Measurements from ENCODE around the gene YIPF7. TPM values are rescaled to one million over a fixed set of nuclear protein-coding genes. Genes with fewer than 3 reads are reported as not detected.

Gene YIPF7
- total RNA-seq = not detected
- not detected for polyA plus RNA-seq
- long read RNA-seq, donor 1 = 0 reads
- long read RNA-seq, donor 2, partial matches to known transcripts = 7 of 7 reads
- long read RNA-seq, donor 2, other reads (novel, unspliced or antisense) = 0 of 7 reads
- long read RNA-seq, donor 3 = 0 reads
- long read RNA-seq, donor 4 = 0 reads
- long read RNA-seq, donor 5 = 0 reads
- long read RNA-seq, donor 6 = 0 reads
- long read RNA-seq, donor 7 = 0 reads
- long read RNA-seq, donor 8 = 0 reads
- long read RNA-seq, donor 9 = 0 reads
- long read RNA-seq, donor 10 = 0 reads

DNA sequence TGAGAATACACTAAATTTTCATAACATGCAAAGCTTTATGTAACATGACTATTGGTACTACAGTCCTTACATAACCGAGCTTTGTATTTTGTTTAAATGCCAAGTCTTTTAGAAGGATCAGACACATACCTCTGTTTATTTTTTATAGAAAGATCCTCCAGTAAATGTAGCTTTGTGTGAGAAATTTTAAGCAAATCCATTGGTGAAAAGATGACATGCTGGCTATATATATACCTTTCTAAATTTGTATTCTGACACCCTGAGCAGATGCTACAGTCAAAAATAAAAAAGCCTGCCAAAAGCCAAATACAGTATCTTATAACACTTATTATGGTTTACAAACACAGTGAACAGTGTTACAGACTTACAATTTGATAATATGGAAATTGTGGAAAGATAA lies at the start of gene YIPF7:
YIPF7 (minus strand) TSS at position 201 of the 400 bp plus-strand sequence. CDS start 1,525 bp downstream, outside the sequence.
- no peak within 1 kb of the TSS for H3K27ac ChIP-seq
- intact Hi-C loops (cut with DNase I; ENCODE audit: low total_unique reads) = no loop called here
- WGBS, 5 donors = 55 to 81% (median 64%) methylated on average over 1 of the region's 1 CpG

DNA sequence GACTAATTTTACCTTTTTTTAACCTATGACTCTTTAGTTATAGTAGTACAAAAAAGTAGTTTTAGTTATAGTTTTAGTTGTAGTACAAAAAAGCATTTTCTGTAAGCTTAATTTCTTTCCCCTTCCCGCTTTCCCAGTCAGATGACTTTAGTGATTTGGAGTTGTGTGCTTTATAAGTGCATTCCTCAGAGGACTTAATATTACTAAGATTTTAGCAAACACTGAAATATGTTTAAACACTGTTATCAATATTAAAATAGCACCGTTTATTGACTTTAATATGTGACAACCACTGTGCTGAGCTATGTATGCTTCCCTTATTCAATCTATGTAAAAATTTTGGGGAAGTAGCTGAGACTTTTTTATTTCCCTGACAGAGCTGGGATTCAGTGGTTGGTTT lies 49.6 kb upstream of the YIPF7 start:
- no peaks in the 10 kb centered on the region for H3K9me3 ChIP-seq
- intact Hi-C loops (cut with DNase I; ENCODE audit: low total_unique reads) = no loop called here
- TF ChIP-seq, protein P1, sequence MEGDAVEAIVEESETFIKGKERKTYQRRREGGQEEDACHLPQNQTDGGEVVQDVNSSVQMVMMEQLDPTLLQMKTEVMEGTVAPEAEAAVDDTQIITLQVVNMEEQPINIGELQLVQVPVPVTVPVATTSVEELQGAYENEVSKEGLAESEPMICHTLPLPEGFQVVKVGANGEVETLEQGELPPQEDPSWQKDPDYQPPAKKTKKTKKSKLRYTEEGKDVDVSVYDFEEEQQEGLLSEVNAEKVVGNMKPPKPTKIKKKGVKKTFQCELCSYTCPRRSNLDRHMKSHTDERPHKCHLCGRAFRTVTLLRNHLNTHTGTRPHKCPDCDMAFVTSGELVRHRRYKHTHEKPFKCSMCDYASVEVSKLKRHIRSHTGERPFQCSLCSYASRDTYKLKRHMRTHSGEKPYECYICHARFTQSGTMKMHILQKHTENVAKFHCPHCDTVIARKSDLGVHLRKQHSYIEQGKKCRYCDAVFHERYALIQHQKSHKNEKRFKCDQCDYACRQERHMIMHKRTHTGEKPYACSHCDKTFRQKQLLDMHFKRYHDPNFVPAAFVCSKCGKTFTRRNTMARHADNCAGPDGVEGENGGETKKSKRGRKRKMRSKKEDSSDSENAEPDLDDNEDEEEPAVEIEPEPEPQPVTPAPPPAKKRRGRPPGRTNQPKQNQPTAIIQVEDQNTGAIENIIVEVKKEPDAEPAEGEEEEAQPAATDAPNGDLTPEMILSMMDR (IDR thresholded peaks at IDR 0.05) = no peak
- TF ChIP-seq POLR2A (IDR thresholded peaks at IDR 0.05) = no peak
- TF ChIP-seq POLR2AphosphoS5 (IDR thresholded peaks at IDR 0.05) = no peak
- TF ChIP-seq EP300 (IDR thresholded peaks at IDR 0.05) = no peak
- 32 to 61% (median 51%) methylated on average over 2 of the region's 2 CpGs for WGBS, 5 donors
- H3K4me1 ChIP-seq = peaks cover 3 to 17% (median 8%) of the 10 kb centered on the region in 4 donors
- DNase-seq = no peak
- H3K27me3 ChIP-seq = no peaks in the 10 kb centered on the region
- peak overlapping the region in 1 of 5 donors; percentile 44 for H3K27ac ChIP-seq
- H3K36me3 ChIP-seq = peaks cover 14 to 84% (median 73%) of the 10 kb centered on the region in 4 donors
- no peak overlapping the region for H3K4me3 ChIP-seq

More for the DNA sequence above, at the start of gene YIPF7:
- no peaks in the 10 kb centered on the region for H3K27me3 ChIP-seq
- no peaks in the 10 kb centered on the region for H3K36me3 ChIP-seq
- no peak within 1 kb of the TSS for H3K4me3 ChIP-seq
- H3K4me1 ChIP-seq = no peaks in the 10 kb centered on the region
- TF ChIP-seq EP300 (IDR thresholded peaks at IDR 0.05) = no peak
- no peak for TF ChIP-seq POLR2A (IDR thresholded peaks at IDR 0.05)
- no peak for TF ChIP-seq POLR2AphosphoS5 (IDR thresholded peaks at IDR 0.05)
- TF ChIP-seq, protein P1 (IDR thresholded peaks at IDR 0.05) = no peak
- DNase-seq = no peak
- no peaks in the 10 kb centered on the region for H3K9me3 ChIP-seq

DNA sequence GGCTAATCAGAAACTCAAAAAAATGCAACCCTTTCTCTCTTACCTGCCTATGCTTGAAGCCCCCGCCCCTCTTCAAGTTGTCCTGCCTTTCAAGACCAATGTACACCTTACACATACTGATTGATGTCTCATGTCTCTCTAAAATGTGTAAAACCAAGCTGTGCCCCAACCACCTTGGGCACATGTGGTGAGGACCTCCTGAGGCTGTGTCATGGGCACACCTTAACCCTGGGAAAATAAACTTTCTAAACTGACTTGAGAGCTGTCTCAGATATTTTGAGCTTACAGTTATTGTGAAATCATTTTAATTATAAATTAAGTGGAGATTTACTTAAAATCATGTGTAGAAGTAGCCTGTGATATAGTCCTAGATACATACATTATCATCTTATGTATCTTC lies 49.0 kb upstream of the YIPF7 start:
- H3K9me3 ChIP-seq = no peaks in the 10 kb centered on the region
- DNase-seq = no peak
- H3K36me3 ChIP-seq = peaks cover 14 to 85% (median 79%) of the 10 kb centered on the region in 4 donors
- H3K27ac ChIP-seq = peak overlapping the region in 2 of 5 donors; percentile 21 to 28
- no peak overlapping the region for H3K4me3 ChIP-seq
- peaks cover 3 to 17% (median 8%) of the 10 kb centered on the region in 4 donors for H3K4me1 ChIP-seq
- TF ChIP-seq, protein P1 (IDR thresholded peaks at IDR 0.05) = no peak
- TF ChIP-seq POLR2AphosphoS5 (IDR thresholded peaks at IDR 0.05) = no peak
- intact Hi-C loops (cut with DNase I; ENCODE audit: low total_unique reads) = no loop called here
- whole genome bisulfite sequencing, 5 donors = 88 to 100% (median 95%) methylated on average over 1 of the region's 1 CpG
- H3K27me3 ChIP-seq = no peaks in the 10 kb centered on the region

DNA sequence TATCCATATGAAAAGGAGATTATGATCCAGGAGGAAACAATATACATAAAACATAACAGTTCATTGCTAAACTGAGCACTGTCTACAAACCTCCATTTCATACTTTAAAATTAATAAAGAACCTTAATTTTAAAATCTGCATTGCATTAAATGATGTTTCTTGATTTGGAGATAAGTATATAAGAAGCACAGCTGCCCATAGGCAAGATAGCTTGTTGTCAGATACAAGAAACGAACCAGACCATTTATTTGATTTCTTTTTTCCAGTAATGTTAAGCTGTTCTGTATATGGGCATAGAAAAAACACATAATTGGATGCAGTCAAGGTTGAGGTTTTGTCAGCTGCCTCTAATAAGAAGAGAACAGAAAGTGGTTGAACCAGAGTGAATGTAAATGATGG lies 33.2 kb upstream of the YIPF7 start:
- Histone ChIP-seq H3K4me1 (peaks cover 5 to 27% (median 14%) of the 10 kb centered on the region in 4 donors), H3K36me3 (peaks cover 7 to 81% (median 78%) of the 10 kb centered on the region in 4 donors), H3K9me3 (no peaks in the 10 kb centered on the region), H3K27ac (no peak overlapping the region), H3K4me3 (no peak overlapping the region), H3K27me3 (no peaks in the 10 kb centered on the region)
- 85 to 94% (median 90%) methylated on average over 1 of the region's 1 CpG for WGBS, 5 donors
- intact Hi-C loops (cut with DNase I; ENCODE audit: low total_unique reads) = no loop called here
- no peak for DNase-seq
- TF ChIP-seq, protein P1 (IDR thresholded peaks at IDR 0.05) = no peak
- TF ChIP-seq POLR2A (IDR thresholded peaks at IDR 0.05) (no peak), POLR2AphosphoS5 (IDR thresholded peaks at IDR 0.05) (no peak), EP300 (IDR thresholded peaks at IDR 0.05) (no peak)
